ENCODE data around the gene TEC. TPM values are rescaled to one million over a fixed set of nuclear protein-coding genes. Genes with fewer than 3 reads are reported as not detected.
"Not testable (repeated sequence)": the region's sequence is repeated elsewhere in the genome, so short reads cannot be mapped to it uniquely, and the experiment has no call there.

Gene TEC
- total RNA-seq, 1 experiment from 2014 or later, result 0.06 TPM

DNA sequence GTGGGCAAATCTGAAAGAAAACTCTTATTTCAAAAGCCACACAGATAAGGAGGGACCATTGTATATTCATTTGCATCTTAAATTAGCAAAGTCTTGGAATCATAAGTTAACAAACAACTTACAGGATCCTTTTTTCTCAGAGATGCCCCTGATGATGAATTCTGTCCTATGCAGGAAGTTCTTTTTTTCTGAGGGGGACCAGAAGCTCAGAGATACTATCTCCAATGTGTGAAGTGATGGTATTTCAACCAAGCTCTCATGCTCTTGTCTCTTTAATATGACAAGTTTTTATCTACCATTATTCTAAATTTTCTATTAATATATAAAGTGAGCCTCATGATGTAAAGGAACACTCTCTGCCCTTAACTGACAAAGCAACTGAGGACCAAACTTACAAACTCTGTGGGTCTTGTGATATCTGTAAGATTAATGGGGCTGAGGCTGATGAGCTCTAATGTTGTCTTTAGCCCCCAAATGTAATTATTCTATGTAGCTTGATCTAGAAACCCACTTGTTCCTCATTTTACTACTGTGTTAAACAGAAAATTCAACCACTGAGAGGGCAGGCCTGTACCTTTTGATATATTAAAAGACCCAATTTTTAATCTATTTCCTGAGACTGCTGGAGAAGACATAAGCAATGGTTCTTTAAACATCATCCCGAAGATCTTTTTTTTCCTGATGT, 27.0 kb downstream of the TEC start:
- no peak for DNase-seq (ENCODE audit: low spot score)

DNA sequence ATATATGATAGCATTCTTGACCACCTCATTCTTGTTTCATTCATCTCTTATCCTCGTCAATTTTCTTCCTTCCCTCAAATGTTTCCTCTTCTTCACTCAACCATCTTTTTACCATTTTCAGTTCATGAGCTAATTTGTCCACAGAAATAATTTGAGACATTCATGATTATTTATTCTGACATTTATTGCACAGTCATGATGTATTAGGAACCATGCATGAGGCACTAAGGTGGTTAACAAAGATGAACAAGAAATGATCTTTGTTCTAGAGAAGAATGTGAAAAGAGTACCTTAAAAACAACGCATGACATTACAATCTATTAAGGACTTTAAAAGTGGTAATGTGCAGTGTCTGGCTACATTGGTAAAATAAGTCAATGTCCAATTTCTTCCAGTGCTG, 27.9 kb downstream of the TEC start:
- DNase-seq (ENCODE audit: low spot score), result no peak

- no peak for DNase-seq (ENCODE audit: low spot score)
Observed at GRCh38 chr4:48237996-48238645, 31.5 kb downstream of the TEC start.

GRCh38 chr4:48235050-48235449, 34.6 kb downstream of the TEC start:
- DNase-seq (ENCODE audit: low spot score), result no peak

- no peak for DNase-seq (ENCODE audit: low spot score)
Observed at GRCh38 chr4:48234575-48234974, 35.1 kb downstream of the TEC start.

- no peak for DNase-seq (ENCODE audit: low spot score)
Observed at GRCh38 chr4:48228949-48229348, 40.7 kb downstream of the TEC start.

GRCh38 chr4:48227662-48228061, 42.0 kb downstream of the TEC start:
- DNase-seq (ENCODE audit: low spot score), result peak; percentile 9

- no peak for DNase-seq (ENCODE audit: low spot score)
Observed at GRCh38 chr4:48226199-48226598, 43.4 kb downstream of the TEC start.

DNA sequence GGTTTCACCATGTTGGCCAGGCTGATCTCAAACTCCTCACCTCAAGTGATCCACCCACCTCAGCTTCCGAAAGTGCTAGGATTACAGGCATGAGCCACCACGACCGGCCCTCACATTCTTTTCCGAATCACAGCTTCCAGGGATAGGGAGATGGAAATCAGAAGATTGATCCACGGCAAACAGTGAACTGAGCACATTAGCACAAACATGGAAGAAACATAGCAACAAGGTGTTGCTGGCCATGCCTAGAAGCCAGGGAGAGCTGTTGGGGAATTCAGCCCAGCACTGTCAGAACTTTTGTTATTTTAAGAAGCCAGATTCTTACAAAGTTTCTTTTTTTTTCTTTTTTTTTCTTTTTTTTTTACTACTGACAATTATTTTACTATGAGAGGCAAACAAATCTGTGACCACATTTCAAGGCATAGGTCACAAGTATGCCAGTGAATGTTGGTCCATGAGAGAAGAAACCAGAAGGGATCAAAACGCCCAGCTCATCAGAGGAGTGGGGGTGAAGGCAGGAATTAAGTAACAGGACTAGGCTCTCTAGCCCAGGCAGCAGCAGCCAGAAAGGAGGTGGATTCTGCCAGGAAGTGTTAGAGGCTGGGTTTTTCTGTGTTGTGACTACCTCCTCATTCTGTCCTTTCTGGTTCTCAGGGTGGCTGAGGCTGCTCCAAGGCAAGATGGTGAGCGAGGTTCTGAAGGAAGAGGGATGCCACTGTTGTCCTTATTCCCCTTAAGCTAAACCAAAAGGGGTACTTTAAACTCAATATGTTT, 44.1 kb downstream of the TEC start:
- no peak for DNase-seq (ENCODE audit: low spot score)

DNA sequence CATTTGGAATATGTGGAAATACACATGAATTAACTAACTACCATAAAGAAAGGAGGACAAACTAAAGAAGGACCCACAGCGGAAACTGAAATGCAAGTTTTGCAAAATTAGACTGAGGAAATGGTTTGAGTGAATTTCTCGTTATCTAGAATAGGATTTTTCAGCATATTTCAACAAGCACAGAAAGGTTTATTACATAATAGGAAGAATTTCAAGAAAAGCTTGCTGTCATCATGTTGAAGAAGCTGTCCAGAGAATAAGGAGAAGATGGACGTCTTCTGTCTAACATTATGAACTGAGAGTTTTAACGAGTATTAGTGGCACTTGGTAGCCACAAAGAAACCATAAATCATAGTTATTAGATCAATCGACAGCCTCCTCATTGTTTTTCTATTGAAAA, 45.0 kb downstream of the TEC start:
- DNase-seq (ENCODE audit: low spot score), result no peak

GRCh38 chr4:48223633-48224295, 45.9 kb downstream of the TEC start:
- DNase-seq (ENCODE audit: low spot score), result no peak

- DNase-seq (ENCODE audit: low spot score), result no peak
Observed at GRCh38 chr4:48222491-48222890, 47.1 kb downstream of the TEC start.

- DNase-seq (ENCODE audit: low spot score), result not testable (repeated sequence)
Observed at GRCh38 chr4:48219430-48219829, 50.2 kb downstream of the TEC start.

DNA sequence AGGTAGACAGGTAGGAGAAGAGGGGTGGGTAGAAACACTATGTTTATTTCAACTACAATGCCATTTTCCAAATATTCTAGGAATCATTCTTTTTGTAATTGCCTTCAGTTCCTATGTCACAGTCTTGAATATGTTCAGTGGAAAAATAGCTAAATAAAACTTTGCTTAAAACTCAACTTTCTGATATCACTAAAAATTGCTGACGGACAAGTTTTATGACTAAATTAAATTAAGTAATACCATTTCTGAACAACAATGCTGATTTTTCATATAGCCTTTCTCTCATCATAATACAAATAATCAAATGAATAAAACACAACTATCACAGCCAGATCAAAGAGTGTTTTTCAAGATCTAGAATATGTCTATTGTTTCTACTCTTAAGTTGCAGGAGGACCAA, 53.1 kb downstream of the TEC start:
- no peak for DNase-seq (ENCODE audit: low spot score)

DNA sequence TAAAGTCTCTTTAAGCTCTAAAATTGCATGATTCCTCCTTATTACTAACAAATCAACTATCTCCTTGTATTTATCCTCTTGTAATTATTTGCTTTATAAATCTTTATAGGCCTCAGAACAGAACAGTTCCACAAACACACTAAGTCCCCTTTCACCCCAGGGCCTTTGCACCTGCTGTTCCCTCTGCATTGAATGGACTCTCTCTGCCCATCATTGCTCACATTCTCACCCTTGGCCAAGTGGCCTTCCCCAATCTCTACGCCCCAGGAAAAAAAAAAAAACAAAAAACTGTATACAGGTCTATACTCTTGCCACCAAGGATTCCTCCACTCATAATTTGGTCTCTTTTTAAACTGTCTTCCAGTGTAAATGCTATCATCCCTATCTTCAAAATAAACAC, 53.7 kb downstream of the TEC start:
- no peak for DNase-seq (ENCODE audit: low spot score)

GRCh38 chr4:48212165-48212564, 57.5 kb downstream of the TEC start:
- no peak for DNase-seq (ENCODE audit: low spot score)

DNA sequence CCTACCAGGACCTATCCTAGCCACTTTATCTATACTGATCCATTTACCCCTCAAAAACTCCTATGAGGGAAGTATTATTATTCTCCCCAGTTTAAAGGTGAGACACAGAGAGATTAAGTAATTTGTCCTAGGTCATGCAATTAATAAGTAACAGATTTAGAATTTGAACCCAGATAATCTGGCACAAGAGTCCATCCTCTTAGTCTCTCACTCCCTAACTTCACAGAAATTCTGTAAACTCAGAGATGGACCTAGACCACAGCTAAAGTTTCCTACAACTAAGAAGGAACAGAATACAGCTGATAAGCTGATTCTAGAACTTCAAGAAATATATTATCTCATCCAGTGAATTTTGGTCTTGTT, 58.7 kb downstream of the TEC start:
- no peak for DNase-seq (ENCODE audit: low spot score)

GRCh38 chr4:48205626-48206025, 64.0 kb downstream of the TEC start:
- DNase-seq (ENCODE audit: low spot score), result no peak

DNA sequence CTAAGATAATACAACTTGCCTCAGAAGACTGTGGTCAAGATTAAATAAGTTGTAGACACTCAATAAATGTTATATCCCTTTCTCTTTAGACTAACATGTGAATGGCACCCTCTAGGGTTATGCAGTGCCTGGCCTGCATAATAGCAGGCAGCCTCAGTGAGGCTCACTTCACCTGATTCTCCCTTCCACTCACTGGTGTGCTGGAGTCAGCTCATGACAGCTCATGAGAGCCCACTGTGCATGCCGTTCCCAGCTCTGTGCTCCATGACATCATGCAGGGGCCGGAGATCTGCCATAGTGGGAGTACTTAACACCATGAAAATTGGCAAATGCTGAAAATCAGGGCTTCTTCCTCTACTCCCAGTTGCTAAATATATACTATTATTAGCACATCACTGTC, 64.5 kb downstream of the TEC start:
- no peak for DNase-seq (ENCODE audit: low spot score)

- DNase-seq (ENCODE audit: low spot score), result no peak
Observed at GRCh38 chr4:48203819-48204218, 65.8 kb downstream of the TEC start.

- DNase-seq (ENCODE audit: low spot score), result no peak
Observed at GRCh38 chr4:48197643-48198237, 71.9 kb downstream of the TEC start.
